Stimulated activated CD4-positive, alpha-beta T cell treated with anti-CD3 and anti-CD28 coated beads, Interleukin-12 subunit alpha, Interleukin-12 subunit beta, amount 100 ng/mL, for 48 hours (primary cell): ENCODE data around the gene NTF3.
"Not testable (repeated sequence)": the region's sequence is repeated elsewhere in the genome, so short reads cannot be mapped to it uniquely, and the experiment has no call there.

Experiments used
- DNase-seq, 3 donors: peaks; one replicate each; pipeline ENCODE4 v3.0.0-alpha.2; 2020; ENCODE audit warnings: low read depth in 2 of 3, low spot score in 1 of 3

The NTF3 gene

DNA sequence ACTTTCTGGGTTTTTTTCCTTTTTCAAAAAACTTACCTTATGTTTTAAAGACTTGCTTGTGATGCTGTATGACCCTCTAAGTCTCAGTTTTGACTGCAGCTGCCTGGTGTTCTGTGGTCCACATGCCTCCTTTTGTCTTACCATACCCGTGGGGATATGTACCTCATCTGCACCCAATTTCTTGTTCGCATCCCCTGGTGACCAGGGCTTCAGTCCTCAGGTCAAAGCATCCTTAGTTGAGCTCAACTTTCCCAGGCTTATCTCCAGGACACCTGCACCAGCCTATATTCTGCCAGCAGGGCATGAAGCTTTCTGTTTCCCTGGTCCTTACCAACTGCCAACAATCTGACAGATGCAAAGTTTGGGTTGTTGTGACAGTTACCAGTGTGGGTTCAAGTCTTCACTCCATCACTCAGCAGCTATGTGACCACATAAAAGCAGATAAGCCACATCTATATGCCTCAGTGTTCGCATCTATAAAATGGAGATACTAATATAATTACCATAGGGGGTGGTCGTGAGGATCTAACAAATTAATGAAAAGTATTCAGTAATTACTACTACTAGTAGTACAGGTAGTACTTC, 94.0 kb downstream of the NTF3 start:
- DNase-seq = no peak

DNA sequence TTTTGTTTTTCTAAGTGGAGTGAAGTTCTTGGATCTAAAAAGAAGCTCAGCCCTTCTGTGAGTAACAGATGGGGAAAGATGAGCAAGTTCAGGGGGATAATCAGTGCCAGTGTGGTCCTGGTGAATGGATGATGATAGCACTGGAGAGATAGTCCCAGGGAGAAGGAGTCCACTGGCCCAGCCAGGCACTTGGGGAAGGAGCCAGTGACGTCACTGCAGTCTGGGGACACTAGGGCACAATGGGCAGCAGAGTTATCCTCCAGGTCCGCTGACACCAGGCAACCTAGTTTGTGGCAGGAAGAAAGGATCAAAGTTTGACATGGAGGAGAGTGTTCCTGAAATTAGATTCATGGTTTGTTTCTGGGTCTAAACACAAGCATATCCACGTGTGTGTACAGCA, 101.5 kb downstream of the NTF3 start:
- DNase-seq = no peak

DNA sequence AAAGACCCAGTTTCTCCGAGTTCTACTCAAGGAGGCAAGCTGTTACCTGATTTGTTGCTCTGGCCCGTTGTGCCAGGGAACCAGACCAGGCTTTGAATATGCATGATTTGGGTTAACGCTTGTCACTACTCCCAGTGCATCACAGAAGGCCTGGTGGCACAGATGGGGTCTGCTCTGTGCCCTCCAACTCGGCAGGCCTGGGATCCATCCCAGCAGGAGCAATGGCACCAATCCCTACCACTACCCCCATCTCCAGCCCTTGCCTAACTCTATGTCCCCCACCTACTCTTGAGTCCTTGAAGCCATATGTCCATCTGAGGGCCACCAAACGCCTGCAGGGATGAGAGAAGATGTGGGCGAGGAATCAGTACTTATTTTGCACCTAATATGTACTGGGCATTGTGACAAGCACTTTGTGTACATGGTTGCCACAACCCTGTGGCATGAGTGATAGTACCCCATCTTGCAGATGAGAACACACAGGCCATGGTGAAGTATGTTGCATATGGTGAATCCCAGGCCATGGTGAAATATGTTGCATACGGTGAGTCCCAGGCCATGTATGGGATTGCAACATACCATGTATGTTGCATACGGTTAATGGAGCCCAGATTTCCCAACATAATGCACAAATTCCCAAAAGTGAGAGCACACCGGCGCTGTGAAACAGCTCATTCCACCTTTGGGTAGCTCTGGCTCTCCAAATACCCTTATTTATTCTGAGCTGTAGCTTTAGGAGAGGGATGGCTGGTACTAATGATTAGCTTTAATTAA, 102.7 kb downstream of the NTF3 start:
- no peak for DNase-seq

DNA sequence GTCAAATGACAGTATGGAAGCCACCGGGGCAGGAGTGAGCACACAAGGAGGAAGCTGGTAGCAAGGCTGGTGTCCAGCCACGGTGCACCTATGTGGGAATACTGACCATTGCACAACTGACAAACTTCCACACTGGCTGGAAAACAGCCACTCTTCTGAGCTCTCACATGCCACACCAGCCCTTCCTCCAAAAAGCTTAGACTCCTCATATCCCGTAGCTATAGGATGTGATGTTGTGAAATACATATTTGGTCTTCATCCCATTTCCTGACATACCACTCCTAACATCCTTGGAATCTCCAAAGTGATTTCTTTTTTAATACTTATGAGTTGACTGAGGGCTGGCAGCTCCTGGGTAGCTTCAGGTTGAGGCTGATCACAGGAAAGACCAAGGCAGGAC, 103.6 kb downstream of the NTF3 start:
- DNase-seq = no peak

DNA sequence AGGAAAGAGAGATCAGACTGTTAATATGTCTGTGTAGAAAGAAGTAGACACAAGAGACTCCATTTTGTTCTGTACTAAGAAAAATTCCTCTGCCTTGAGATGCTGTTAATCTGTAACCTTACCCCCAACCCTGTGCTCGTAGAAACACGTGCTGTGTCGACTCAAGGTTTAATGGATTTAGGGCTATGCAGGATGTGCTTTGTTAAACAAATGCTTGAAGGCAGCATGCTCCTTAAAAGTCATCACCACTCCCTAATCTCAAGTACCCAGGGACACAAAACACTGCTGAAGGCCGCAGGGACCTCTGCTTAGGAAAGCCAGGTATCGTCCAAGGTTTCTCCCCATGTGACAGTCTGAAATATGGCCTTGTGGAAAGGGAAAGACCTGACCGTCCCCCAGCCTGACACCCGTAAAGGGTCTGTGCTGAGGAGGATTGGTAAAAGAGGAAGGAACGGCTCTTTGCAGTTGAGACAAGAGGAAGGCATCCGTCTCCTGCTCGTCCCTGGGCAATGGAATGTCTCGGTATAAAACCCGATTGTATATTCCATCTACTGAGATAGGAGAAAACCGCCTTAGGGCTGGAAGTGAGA, 105.2 kb downstream of the NTF3 start:
- DNase-seq = not testable (repeated sequence)

DNA sequence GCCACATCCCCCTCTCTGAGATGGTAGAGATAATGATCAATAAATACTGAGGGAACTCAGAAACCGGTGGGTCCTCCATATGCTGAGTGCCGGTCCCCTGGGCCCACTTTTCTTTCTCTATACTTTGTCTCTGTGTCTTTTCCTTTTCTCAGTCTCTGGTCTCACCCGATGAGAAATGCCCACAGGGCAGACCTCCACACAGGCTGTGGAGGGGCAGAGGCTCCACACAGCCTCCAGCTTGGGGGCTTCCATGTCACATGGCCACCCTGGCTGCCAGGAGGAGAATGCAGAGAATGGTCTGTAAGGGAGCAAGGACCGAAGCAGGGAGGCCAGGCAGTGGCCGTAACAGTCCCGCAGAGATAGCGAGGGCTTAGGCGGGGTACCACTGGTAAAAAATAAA, 105.9 kb downstream of the NTF3 start:
- DNase-seq = no peak
